Measurements from ENCODE around the gene MESP2. TPM values are rescaled to one million over a fixed set of nuclear protein-coding genes. Genes with fewer than 3 reads are reported as not detected.

MESP2 gene
- total and polyA plus RNA-seq, 2 of the 13 experiments (the other 11 are each of a cell fraction or from before 2014, with no cell fraction given): not detected

DNA sequence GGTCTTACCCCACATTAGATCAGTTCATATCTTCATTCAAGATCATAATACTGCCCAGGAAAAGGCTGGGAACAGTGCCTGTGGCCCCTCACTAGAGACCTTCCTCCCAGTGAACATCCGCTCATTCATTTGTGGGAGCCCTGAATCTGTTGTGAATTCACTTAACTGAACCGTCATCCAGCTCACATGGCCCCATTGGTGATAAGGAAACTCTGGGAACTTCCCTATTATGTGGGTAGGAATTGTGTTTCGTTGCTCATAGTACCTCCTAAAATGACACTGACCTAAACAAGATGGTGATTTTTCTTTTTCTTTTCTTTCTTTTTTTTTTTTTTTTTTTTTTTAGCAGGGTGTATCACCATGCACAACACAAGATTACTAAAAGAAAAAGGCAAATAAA lies 6.8 kb upstream of the MESP2 start (continued):
- TF ChIP-seq NFE2L1 (CRISPR knock-in tag; IDR thresholded peaks at IDR 0.05; ENCODE audit: borderline replicate concordance) (no peak), ZNF550 (CRISPR knock-in tag; IDR thresholded peaks at IDR 0.05; ENCODE audit: borderline replicate concordance) (no peak), IKZF4 (CRISPR knock-in tag; IDR thresholded peaks at IDR 0.05; ENCODE audit: borderline replicate concordance, low read depth, not compliant biosample characterization) (no peak), NR2C2 (CRISPR knock-in tag; IDR thresholded peaks at IDR 0.05; ENCODE audit: borderline replicate concordance) (no peak), ZNF12 (CRISPR knock-in tag; IDR thresholded peaks at IDR 0.05) (no peak)

GRCh38 chr15:89770041-89770440 lies 6.1 kb upstream of the MESP2 start:
- Histone ChIP-seq H3K9me3 (ENCODE audit: low read length) (no peaks in the 10 kb centered on the region), H3K79me2 (ENCODE audit: insufficient read depth, low read length) (no peaks in the 10 kb centered on the region), H3K36me3 (replicated peaks in 1 of 2; ENCODE audit: control insufficient read depth in 1 of 2, insufficient read depth in 2 of 2, low read length in 2 of 2) (no peaks in the 10 kb centered on the region), H3K4me3 (replicated peaks in 1 of 3; ENCODE audit: insufficient read depth in 1 of 3, low read depth in 2 of 3, low read length in 3 of 3) (no peak overlapping the region), H3K27ac (ENCODE audit: extremely low read length, insufficient read depth, low read length) (no peak overlapping the region), H2AFZ (ENCODE audit: low read length) (no peak overlapping the region), H3K9ac (ENCODE audit: insufficient read depth, low read depth, low read length) (no peak overlapping the region), H4K20me1 (ENCODE audit: insufficient read depth, low read length) (no peaks in the 10 kb centered on the region), H3K27me3 (ENCODE audit: control insufficient read depth in 1 of 2, insufficient read depth in 2 of 2, low read length in 2 of 2) (peaks cover 0 to 4% of the 10 kb centered on the region in 2 experiments; a peak in 2 of 5 replicates), H3K4me1 (ENCODE audit: insufficient read depth, low read length) (peaks cover 35% of the 10 kb centered on the region), H3K4me2 (ENCODE audit: low read depth, low read length) (no peak overlapping the region)
- ChIA-PET POLR2A (no interaction called here), CTCF (ENCODE audit: low intra/inter-chr PET ratio, low total read pairs) (no interaction called here)
- in situ Hi-C loops (cut with HindIII; ENCODE audit: extremely low pct_ligation_motif_present, low pct_unique_long_range_greater_than_20kb) (no loop called here), intact Hi-C loops (cut with micrococcal nuclease; ENCODE audit: unreplicated experiment) (no loop called here)
- FAIRE-seq: no peak
- TF ChIP-seq FOXO1 (CRISPR knock-in tag; IDR thresholded peaks at IDR 0.05): no peak
- no peak for TF ChIP-seq NR2C2 (CRISPR knock-in tag; IDR thresholded peaks at IDR 0.05; ENCODE audit: borderline replicate concordance)
- no peak for TF ChIP-seq NR2F1 (CRISPR knock-in tag; IDR thresholded peaks at IDR 0.05)
- no peak for TF ChIP-seq SMAD9 (CRISPR knock-in tag; IDR thresholded peaks at IDR 0.05)
- TF ChIP-seq ZNF672 (CRISPR knock-in tag; IDR thresholded peaks at IDR 0.05): no peak
- no peak for TF ChIP-seq ZNF839 (CRISPR knock-in tag; IDR thresholded peaks at IDR 0.05; ENCODE audit: borderline replicate concordance)
- TF ChIP-seq, protein P1, sequence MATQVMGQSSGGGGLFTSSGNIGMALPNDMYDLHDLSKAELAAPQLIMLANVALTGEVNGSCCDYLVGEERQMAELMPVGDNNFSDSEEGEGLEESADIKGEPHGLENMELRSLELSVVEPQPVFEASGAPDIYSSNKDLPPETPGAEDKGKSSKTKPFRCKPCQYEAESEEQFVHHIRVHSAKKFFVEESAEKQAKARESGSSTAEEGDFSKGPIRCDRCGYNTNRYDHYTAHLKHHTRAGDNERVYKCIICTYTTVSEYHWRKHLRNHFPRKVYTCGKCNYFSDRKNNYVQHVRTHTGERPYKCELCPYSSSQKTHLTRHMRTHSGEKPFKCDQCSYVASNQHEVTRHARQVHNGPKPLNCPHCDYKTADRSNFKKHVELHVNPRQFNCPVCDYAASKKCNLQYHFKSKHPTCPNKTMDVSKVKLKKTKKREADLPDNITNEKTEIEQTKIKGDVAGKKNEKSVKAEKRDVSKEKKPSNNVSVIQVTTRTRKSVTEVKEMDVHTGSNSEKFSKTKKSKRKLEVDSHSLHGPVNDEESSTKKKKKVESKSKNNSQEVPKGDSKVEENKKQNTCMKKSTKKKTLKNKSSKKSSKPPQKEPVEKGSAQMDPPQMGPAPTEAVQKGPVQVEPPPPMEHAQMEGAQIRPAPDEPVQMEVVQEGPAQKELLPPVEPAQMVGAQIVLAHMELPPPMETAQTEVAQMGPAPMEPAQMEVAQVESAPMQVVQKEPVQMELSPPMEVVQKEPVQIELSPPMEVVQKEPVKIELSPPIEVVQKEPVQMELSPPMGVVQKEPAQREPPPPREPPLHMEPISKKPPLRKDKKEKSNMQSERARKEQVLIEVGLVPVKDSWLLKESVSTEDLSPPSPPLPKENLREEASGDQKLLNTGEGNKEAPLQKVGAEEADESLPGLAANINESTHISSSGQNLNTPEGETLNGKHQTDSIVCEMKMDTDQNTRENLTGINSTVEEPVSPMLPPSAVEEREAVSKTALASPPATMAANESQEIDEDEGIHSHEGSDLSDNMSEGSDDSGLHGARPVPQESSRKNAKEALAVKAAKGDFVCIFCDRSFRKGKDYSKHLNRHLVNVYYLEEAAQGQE (IDR thresholded peaks at IDR 0.05; ENCODE audit: borderline replicate concordance in 1 of 2, low read depth in 1 of 2, low read length in 2 of 2): no peak
- no peak for TF ChIP-seq TEAD3 (CRISPR knock-in tag; optimal IDR thresholded peaks at IDR 0.05; ENCODE audit: borderline replicate concordance)
- TF ChIP-seq ADNP (CRISPR knock-in tag; IDR thresholded peaks at IDR 0.05): no peak
- TF ChIP-seq GLI4 (CRISPR knock-in tag; IDR thresholded peaks at IDR 0.05; ENCODE audit: borderline replicate concordance): no peak
- TF ChIP-seq DMAP1 (CRISPR knock-in tag; IDR thresholded peaks at IDR 0.05): no peak
- TF ChIP-seq ZNF30 (CRISPR knock-in tag; IDR thresholded peaks at IDR 0.05): no peak
- no peak for TF ChIP-seq ZNF530 (CRISPR knock-in tag; IDR thresholded peaks at IDR 0.05; ENCODE audit: low read depth)
- no peak for TF ChIP-seq DPF2 (CRISPR knock-in tag; IDR thresholded peaks at IDR 0.05; ENCODE audit: borderline replicate concordance, low read depth)
- BruUV-seq (replicated peaks): no TSS peak
- ATAC-seq: no peak
- WGBS (ENCODE audit: low lambda C conversion rate): 11% methylated on average over 3 of the region's 3 CpGs
- DNase-seq (ENCODE audit: low spot score): no peak
